Skeletal muscle satellite cell (primary cell): ENCODE results near the gene SMCO4.

ENCODE experiments used
- H3K27me3 ChIP-seq: 2 replicates; pipeline ENCODE4 v1.7.0; 2013; ENCODE audit warnings: low read length; ENCODE audit not compliant: control insufficient read depth, insufficient read depth
- H3K36me3 ChIP-seq: 2 replicates; pipeline ENCODE4 v1.7.0; 2013; ENCODE audit warnings: mild to moderate bottlenecking, control low read depth, low read length; ENCODE audit not compliant: insufficient read depth
- H3K4me1 ChIP-seq: 2 replicates; pipeline ENCODE4 v1.7.0; 2013; ENCODE audit warnings: low read length; ENCODE audit not compliant: control insufficient read depth, insufficient read depth
- H3K4me2 ChIP-seq: 2 replicates; pipeline ENCODE4 v1.7.0; 2013; ENCODE audit warnings: mild to moderate bottlenecking, low read length
- H3K4me3 ChIP-seq: 2 replicates; pipeline ENCODE4 v1.7.0; 2013; ENCODE audit warnings: low read length
- H3K9ac ChIP-seq: 2 replicates; pipeline ENCODE4 v1.7.0; 2013; ENCODE audit warnings: mild to moderate bottlenecking, low read depth, low read length, moderate library complexity
- H3K9me3 ChIP-seq: replicated peaks from 2 replicates; pipeline ENCODE4 v1.7.0; 2013; ENCODE audit warnings: mild to moderate bottlenecking, control low read depth, low read length

Gene SMCO4

GRCh38 chr11:93573184-93573583 lies 30.0 kb upstream of the SMCO4 start:
- Histone ChIP-seq H3K9ac (no peak overlapping the region), H3K27me3 (no peaks in the 10 kb centered on the region), H3K9me3 (no peaks in the 10 kb centered on the region), H3K36me3 (no peaks in the 10 kb centered on the region), H3K4me1 (peaks cover 21% of the 10 kb centered on the region), H3K4me2 (no peak overlapping the region), H3K4me3 (no peak overlapping the region)

GRCh38 chr11:93572621-93573020 lies 29.4 kb upstream of the SMCO4 start:
- H3K4me1 ChIP-seq: peaks cover 18% of the 10 kb centered on the region
- H3K27me3 ChIP-seq: no peaks in the 10 kb centered on the region
- H3K4me3 ChIP-seq: no peak overlapping the region
- no peaks in the 10 kb centered on the region for H3K36me3 ChIP-seq
- no peak overlapping the region for H3K9ac ChIP-seq
- H3K4me2 ChIP-seq: no peak overlapping the region
- no peaks in the 10 kb centered on the region for H3K9me3 ChIP-seq

- H3K4me3 ChIP-seq: no peak overlapping the region
- H3K9me3 ChIP-seq: no peaks in the 10 kb centered on the region
- H3K4me2 ChIP-seq: no peak overlapping the region
- no peak overlapping the region for H3K9ac ChIP-seq
- peaks cover 18% of the 10 kb centered on the region for H3K4me1 ChIP-seq
- H3K27me3 ChIP-seq: no peaks in the 10 kb centered on the region
- no peaks in the 10 kb centered on the region for H3K36me3 ChIP-seq
Observed at GRCh38 chr11:93572171-93572570, 29.0 kb upstream of the SMCO4 start.

- Histone ChIP-seq H3K27me3 (no peaks in the 10 kb centered on the region), H3K36me3 (no peaks in the 10 kb centered on the region), H3K4me3 (no peak overlapping the region), H3K4me2 (no peak overlapping the region), H3K4me1 (peaks cover 12% of the 10 kb centered on the region), H3K9ac (no peak overlapping the region), H3K9me3 (no peaks in the 10 kb centered on the region)
Observed at GRCh38 chr11:93571612-93572011, 28.4 kb upstream of the SMCO4 start.

- H3K4me2 ChIP-seq: no peak overlapping the region
- no peak overlapping the region for H3K4me3 ChIP-seq
- H3K9ac ChIP-seq: no peak overlapping the region
- H3K36me3 ChIP-seq: no peaks in the 10 kb centered on the region
- H3K27me3 ChIP-seq: no peaks in the 10 kb centered on the region
- H3K4me1 ChIP-seq: peaks cover 11% of the 10 kb centered on the region
- H3K9me3 ChIP-seq: no peaks in the 10 kb centered on the region
Observed at GRCh38 chr11:93570759-93571413, 27.7 kb upstream of the SMCO4 start.

GRCh38 chr11:93569496-93569895 lies 26.3 kb upstream of the SMCO4 start:
- Histone ChIP-seq H3K9me3 (no peaks in the 10 kb centered on the region), H3K9ac (no peak overlapping the region), H3K36me3 (no peaks in the 10 kb centered on the region), H3K4me1 (peaks cover 11% of the 10 kb centered on the region), H3K27me3 (no peaks in the 10 kb centered on the region), H3K4me2 (no peak overlapping the region), H3K4me3 (no peak overlapping the region)

- Histone ChIP-seq H3K27me3 (no peaks in the 10 kb centered on the region), H3K9ac (no peak overlapping the region), H3K9me3 (no peaks in the 10 kb centered on the region), H3K4me1 (peaks cover 11% of the 10 kb centered on the region), H3K4me3 (no peak overlapping the region), H3K4me2 (no peak overlapping the region), H3K36me3 (no peaks in the 10 kb centered on the region)
Observed at GRCh38 chr11:93568726-93569125, 25.5 kb upstream of the SMCO4 start.

- H3K9ac ChIP-seq: no peak overlapping the region
- no peaks in the 10 kb centered on the region for H3K9me3 ChIP-seq
Observed at GRCh38 chr11:93567401-93567895, 24.3 kb upstream of the SMCO4 start.

GRCh38 chr11:93564895-93565294 lies 21.7 kb upstream of the SMCO4 start:
- H3K9me3 ChIP-seq: no peaks in the 10 kb centered on the region
- H3K36me3 ChIP-seq: no peaks in the 10 kb centered on the region
- no peak overlapping the region for H3K4me3 ChIP-seq
- no peaks in the 10 kb centered on the region for H3K27me3 ChIP-seq
- H3K4me1 ChIP-seq: peaks cover 3% of the 10 kb centered on the region
- H3K9ac ChIP-seq: no peak overlapping the region
- H3K4me2 ChIP-seq: no peak overlapping the region

More at GRCh38 chr11:93567401-93567895, 24.3 kb upstream of the SMCO4 start:
- no peaks in the 10 kb centered on the region for H3K36me3 ChIP-seq
- peaks cover 11% of the 10 kb centered on the region for H3K4me1 ChIP-seq
- no peak overlapping the region for H3K4me3 ChIP-seq
- H3K27me3 ChIP-seq: no peaks in the 10 kb centered on the region
- H3K4me2 ChIP-seq: no peak overlapping the region

GRCh38 chr11:93563857-93564256 lies 20.7 kb upstream of the SMCO4 start:
- Histone ChIP-seq H3K4me1 (peaks cover 3% of the 10 kb centered on the region), H3K9ac (no peak overlapping the region), H3K36me3 (no peaks in the 10 kb centered on the region), H3K9me3 (no peaks in the 10 kb centered on the region), H3K27me3 (no peaks in the 10 kb centered on the region), H3K4me3 (no peak overlapping the region), H3K4me2 (no peak overlapping the region)

GRCh38 chr11:93560199-93560932 lies 17.2 kb upstream of the SMCO4 start:
- H3K9ac ChIP-seq: no peak overlapping the region
- no peak overlapping the region for H3K4me2 ChIP-seq
- no peaks in the 10 kb centered on the region for H3K4me1 ChIP-seq
- no peaks in the 10 kb centered on the region for H3K9me3 ChIP-seq
- no peak overlapping the region for H3K4me3 ChIP-seq
- no peaks in the 10 kb centered on the region for H3K36me3 ChIP-seq
- peaks cover 7% of the 10 kb centered on the region for H3K27me3 ChIP-seq

- no peaks in the 10 kb centered on the region for H3K36me3 ChIP-seq
- peaks cover 7% of the 10 kb centered on the region for H3K27me3 ChIP-seq
- H3K9me3 ChIP-seq: no peaks in the 10 kb centered on the region
- H3K4me3 ChIP-seq: no peak overlapping the region
- H3K4me2 ChIP-seq: no peak overlapping the region
- H3K4me1 ChIP-seq: no peaks in the 10 kb centered on the region
- no peak overlapping the region for H3K9ac ChIP-seq
Observed at GRCh38 chr11:93559681-93560080, 16.5 kb upstream of the SMCO4 start.
